Measurements from ENCODE around the gene FIBCD1. TPM values are rescaled to one million over a fixed set of nuclear protein-coding genes. Genes with fewer than 3 reads are reported as not detected.
"Not testable (repeated sequence)": the region's sequence is repeated elsewhere in the genome, so short reads cannot be mapped to it uniquely, and the experiment has no call there.

Gene FIBCD1
- total and polyA plus RNA-seq, 8 donors = 0.18 to 6.4 (median 0.41) TPM; not detected in 4

DNA sequence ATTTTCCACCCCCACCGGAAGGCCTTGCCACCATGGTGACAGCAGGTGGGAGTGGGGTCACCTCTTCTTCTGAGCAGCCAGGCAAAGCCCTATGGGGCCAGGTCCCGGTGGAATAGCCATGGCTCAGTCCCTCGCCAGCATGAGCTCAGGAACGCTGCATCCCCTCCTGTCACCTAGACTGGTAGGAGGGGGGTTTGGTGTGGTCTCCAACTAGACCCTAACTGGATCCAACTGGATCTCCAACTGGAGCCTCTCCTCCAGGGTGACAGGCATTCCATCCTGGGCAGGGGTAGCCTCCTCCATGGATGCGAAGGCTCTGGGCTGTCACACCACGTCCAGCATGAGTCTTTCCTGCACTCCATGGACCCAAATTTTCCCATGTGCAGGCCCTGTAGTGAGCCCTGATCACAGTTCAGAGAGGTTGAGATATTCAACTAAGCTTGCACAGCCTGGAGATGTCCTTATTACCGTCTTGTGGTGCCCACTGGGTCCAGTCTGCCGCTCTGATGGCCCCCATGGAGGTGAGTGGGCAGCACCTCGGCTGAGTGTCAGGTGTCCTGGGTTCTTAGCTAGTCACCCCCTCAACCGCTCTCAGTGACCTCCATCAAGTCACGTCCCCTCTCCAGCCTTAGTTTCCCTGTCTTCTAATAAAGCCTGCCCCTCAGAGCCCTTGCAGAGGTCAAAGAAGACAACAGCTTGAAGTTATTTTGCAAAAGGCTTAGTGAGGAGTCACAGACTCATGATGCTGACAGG is 18.6 kb upstream of the FIBCD1 start:
- TF ChIP-seq CTCF (IDR thresholded peaks at IDR 0.05) (no peak), POLR2AphosphoS5 (IDR thresholded peaks at IDR 0.05) (no peak), POLR2A (IDR thresholded peaks at IDR 0.05) (no peak), EP300 (IDR thresholded peaks at IDR 0.05) (no peak)
- Histone ChIP-seq H3K36me3 (no peaks in the 10 kb centered on the region), H3K27me3 (peaks cover 0 to 24% (median 10%) of the 10 kb centered on the region in 3 donors), H3K4me1 (peaks cover 0 to 3% (median 0%) of the 10 kb centered on the region in 4 donors), H3K9me3 (no peaks in the 10 kb centered on the region), H3K27ac (no peak overlapping the region), H3K4me3 (no peak overlapping the region)
- 81 to 93% (median 85%) methylated on average over 8 to 11 of the region's 11 CpGs for WGBS, 5 donors
- no peak for DNase-seq
- intact Hi-C loops (cut with DNase I; ENCODE audit: low total_unique reads) = no loop called here

- H3K4me1 ChIP-seq = no peaks in the 10 kb centered on the region
- H3K4me3 ChIP-seq = no peak overlapping the region
- H3K36me3 ChIP-seq = no peaks in the 10 kb centered on the region
- H3K27ac ChIP-seq = no peak overlapping the region
- WGBS, 5 donors = 64 to 71% (median 67%) methylated on average over 18 to 21 of the region's 21 CpGs
- intact Hi-C loops (cut with DNase I; ENCODE audit: low total_unique reads) = no loop called here
- peaks cover 0 to 30% (median 10%) of the 10 kb centered on the region in 3 donors for H3K27me3 ChIP-seq
- DNase-seq = no peak
- no peak for TF ChIP-seq POLR2AphosphoS5 (IDR thresholded peaks at IDR 0.05)
- TF ChIP-seq POLR2A (IDR thresholded peaks at IDR 0.05) = no peak
- TF ChIP-seq EP300 (IDR thresholded peaks at IDR 0.05) = no peak
- TF ChIP-seq CTCF (IDR thresholded peaks at IDR 0.05) = no peak
- H3K9me3 ChIP-seq = no peaks in the 10 kb centered on the region
Measured at GRCh38 chr9:130956636-130957450, 17.8 kb upstream of the FIBCD1 start.

DNA sequence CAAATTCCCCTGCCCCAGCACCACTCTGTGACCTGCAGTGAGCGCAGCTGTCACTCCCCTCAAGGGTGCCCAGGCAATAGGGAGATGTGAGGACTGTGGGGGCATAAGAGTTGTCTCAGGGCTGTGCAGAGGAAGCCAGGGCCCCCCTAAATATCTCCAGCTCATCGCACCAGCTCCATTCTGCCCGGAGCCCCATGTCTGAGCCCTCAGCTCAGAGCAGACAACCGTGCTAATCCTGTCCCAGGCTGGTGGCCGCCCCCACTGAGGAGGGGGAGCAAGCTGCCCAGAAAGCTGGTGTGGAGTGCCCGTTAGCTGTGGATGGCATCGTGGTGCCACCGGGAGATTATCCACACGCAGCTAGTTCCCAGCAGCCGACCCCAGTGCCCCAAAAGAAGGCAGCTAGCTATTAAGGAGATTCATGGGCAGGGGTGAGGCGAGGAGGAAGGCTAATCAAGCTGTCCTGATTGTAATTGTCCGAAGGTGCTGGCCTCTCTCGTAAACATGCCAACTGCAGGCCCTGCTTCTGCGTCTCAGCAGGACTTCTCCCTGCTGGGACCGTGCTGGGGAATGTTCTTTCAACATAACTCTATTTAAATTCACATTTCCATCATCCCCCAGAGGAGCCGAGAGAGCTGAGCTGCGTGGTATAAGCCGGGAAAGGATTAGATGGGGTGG is 17.0 kb upstream of the FIBCD1 start:
- intact Hi-C loops (cut with DNase I; ENCODE audit: low total_unique reads) = no loop called here
- no peak overlapping the region for H3K4me3 ChIP-seq
- no peaks in the 10 kb centered on the region for H3K9me3 ChIP-seq
- H3K4me1 ChIP-seq = no peaks in the 10 kb centered on the region
- H3K27me3 ChIP-seq = peaks cover 0 to 31% (median 10%) of the 10 kb centered on the region in 3 donors
- DNase-seq = no peak
- no peak for TF ChIP-seq EP300 (IDR thresholded peaks at IDR 0.05)
- no peak for TF ChIP-seq POLR2A (IDR thresholded peaks at IDR 0.05)
- TF ChIP-seq CTCF (IDR thresholded peaks at IDR 0.05) = no peak
- no peak for TF ChIP-seq POLR2AphosphoS5 (IDR thresholded peaks at IDR 0.05)
- WGBS, 5 donors = 47 to 60% (median 55%) methylated on average over 14 to 18 of the region's 18 CpGs
- no peak overlapping the region for H3K27ac ChIP-seq
- no peaks in the 10 kb centered on the region for H3K36me3 ChIP-seq

GRCh38 chr9:130954925-130955324 is 15.9 kb upstream of the FIBCD1 start:
- H3K4me3 ChIP-seq; intact Hi-C loops (cut with DNase I; ENCODE audit: low total_unique reads); H3K4me1 ChIP-seq; H3K36me3 ChIP-seq; H3K9me3 ChIP-seq; H3K27ac ChIP-seq; DNase-seq: not testable (repeated sequence)
- 90 to 97% (median 92%) methylated on average over 2 of the region's 2 CpGs for WGBS, 5 donors
- peaks cover 0 to 36% (median 10%) of the 10 kb centered on the region in 3 donors for H3K27me3 ChIP-seq

All from stomach (tissue), 9 donors.